ENCODE data around the gene UMAD1.

DNA sequence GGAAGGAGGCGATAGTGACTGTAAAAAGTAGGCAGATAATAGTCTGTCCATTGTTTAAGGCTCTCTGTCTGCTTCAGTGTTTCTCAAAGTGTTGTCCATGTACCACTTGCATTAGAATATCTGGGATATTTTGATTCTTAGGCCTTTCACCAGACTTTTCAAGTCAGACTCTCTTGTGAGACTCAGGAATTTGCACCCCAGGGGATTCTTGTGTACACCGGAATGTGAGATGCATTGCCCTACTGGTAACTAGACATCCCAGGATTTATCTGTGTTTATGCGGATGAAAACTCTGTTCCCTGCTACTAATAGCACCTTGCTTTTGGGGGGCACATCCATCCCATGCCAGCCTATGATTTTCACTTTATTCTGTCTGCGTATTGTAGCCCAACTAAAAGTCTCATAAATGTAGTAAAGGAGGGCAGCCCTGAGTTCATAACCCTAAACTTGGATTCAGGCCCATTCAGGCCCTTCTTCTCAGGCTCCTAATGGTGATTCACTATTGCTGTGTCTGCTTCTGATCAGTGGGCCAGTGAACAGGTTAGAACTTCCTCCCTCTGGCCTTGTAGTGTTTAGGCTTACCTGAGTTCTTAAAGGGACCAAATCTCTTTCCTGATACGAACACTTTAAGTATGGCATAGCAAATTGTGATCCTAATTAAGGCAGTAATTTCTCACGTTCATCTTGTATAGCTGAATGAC, 149.6 kb downstream of the UMAD1 start:
- TF ChIP-seq, protein P1, sequence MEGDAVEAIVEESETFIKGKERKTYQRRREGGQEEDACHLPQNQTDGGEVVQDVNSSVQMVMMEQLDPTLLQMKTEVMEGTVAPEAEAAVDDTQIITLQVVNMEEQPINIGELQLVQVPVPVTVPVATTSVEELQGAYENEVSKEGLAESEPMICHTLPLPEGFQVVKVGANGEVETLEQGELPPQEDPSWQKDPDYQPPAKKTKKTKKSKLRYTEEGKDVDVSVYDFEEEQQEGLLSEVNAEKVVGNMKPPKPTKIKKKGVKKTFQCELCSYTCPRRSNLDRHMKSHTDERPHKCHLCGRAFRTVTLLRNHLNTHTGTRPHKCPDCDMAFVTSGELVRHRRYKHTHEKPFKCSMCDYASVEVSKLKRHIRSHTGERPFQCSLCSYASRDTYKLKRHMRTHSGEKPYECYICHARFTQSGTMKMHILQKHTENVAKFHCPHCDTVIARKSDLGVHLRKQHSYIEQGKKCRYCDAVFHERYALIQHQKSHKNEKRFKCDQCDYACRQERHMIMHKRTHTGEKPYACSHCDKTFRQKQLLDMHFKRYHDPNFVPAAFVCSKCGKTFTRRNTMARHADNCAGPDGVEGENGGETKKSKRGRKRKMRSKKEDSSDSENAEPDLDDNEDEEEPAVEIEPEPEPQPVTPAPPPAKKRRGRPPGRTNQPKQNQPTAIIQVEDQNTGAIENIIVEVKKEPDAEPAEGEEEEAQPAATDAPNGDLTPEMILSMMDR (IDR thresholded peaks at IDR 0.05): no peak
- TF ChIP-seq EP300 (IDR thresholded peaks at IDR 0.05) (no peak), POLR2AphosphoS5 (IDR thresholded peaks at IDR 0.05) (no peak)

All from sigmoid colon (tissue), 4 donors.